Measurements from ENCODE around the gene ARHGAP40. TPM values are rescaled to one million over a fixed set of nuclear protein-coding genes. Genes with fewer than 3 reads are reported as not detected.
A peak's percentile ranks its signal among the peaks of the same experiment; 100 is the strongest.

The ARHGAP40 gene
- total and polyA plus RNA-seq, 9 of the 15 experiments (the other 6 are each of a cell fraction or from before 2014, with no cell fraction given): not detected

- H3K9ac ChIP-seq (ENCODE audit: insufficient read depth in 1 of 2, low read depth in 2 of 2, low read length in 2 of 2): no peak overlapping the region
- FAIRE-seq (no peak), DNase-seq (ENCODE audit: extremely low read depth in 1 of 4, low spot score in 3 of 4) (no peak), ATAC-seq (no peak)
- no peaks in the 10 kb centered on the region for H3K79me2 ChIP-seq (ENCODE audit: control insufficient read depth, insufficient read depth, low read length)
- no peaks in the 10 kb centered on the region for H3K9me1 ChIP-seq (ENCODE audit: control insufficient read depth, insufficient read depth, low read length)
- WGBS (ENCODE audit: insufficient coverage, low coverage, missing lambda C conversion rate): 33% methylated on average over 1 of the region's 1 CpG
- peaks cover 5 to 11% of the 10 kb centered on the region in 2 experiments; a peak in 3 of 5 replicates for H3K27me3 ChIP-seq (ENCODE audit: control insufficient read depth in 2 of 2, insufficient read depth in 2 of 2, low read length in 2 of 2)
- ChIA-PET POLR2A (no interaction called here), CTCF (ENCODE audit: low intra/inter-chr PET ratio) (no interaction called here)
- intact Hi-C loops (cut with micrococcal nuclease) (no loop called here), in situ Hi-C loops (cut with MboI) (no loop called here)
- no peak overlapping the region for H3K4me3 ChIP-seq
- H3K4me1 ChIP-seq (replicated peaks in 1 of 2; ENCODE audit: control insufficient read depth in 2 of 2, insufficient read depth in 2 of 2, low read length in 2 of 2): peaks cover 6 to 11% of the 10 kb centered on the region in 2 experiments; a peak in 4 of 5 replicates
- no peak overlapping the region for H2AFZ ChIP-seq (ENCODE audit: low read depth, low read length)
- H4K20me1 ChIP-seq (replicated peaks; ENCODE audit: control insufficient read depth, insufficient read depth, low read length): no peaks in the 10 kb centered on the region
- H3K27ac ChIP-seq (ENCODE audit: extremely low read depth, low read depth, low read length): no peak overlapping the region
- H3K4me2 ChIP-seq (ENCODE audit: insufficient read depth, low read length): no peak overlapping the region
- H3K36me3 ChIP-seq (ENCODE audit: control insufficient read depth, insufficient read depth, low read length): no peaks in the 10 kb centered on the region
- no peak for TF ChIP-seq CEBPG (CRISPR knock-in tag; IDR thresholded peaks at IDR 0.05)
- TF ChIP-seq CEBPG (tag; conservative IDR thresholded peaks at IDR 0.05 in 1 of 2, IDR thresholded peaks at IDR 0.05 in 1 of 2): no peak
- peak; percentile 91 for TF ChIP-seq ZNF512 (tag; IDR thresholded peaks at IDR 0.05)
- no peaks in the 10 kb centered on the region for H3K9me3 ChIP-seq (replicated peaks; ENCODE audit: control insufficient read depth, insufficient read depth, low read depth, low read length)
- BruUV-seq (replicated peaks): no TSS peak
These were observed 28.4 kb downstream of the ARHGAP40 start for GRCh38 chr20:38629979-38630378.

- H3K9me3 ChIP-seq (replicated peaks; ENCODE audit: control insufficient read depth, insufficient read depth, low read depth, low read length): no peaks in the 10 kb centered on the region
- H3K4me1 ChIP-seq (replicated peaks in 1 of 2; ENCODE audit: control insufficient read depth in 2 of 2, insufficient read depth in 2 of 2, low read length in 2 of 2): peaks cover 6 to 11% of the 10 kb centered on the region in 2 experiments; a peak in 4 of 5 replicates
- H3K9ac ChIP-seq (ENCODE audit: insufficient read depth in 1 of 2, low read depth in 2 of 2, low read length in 2 of 2): no peak overlapping the region
- no peak overlapping the region for H3K27ac ChIP-seq (ENCODE audit: extremely low read depth, low read depth, low read length)
- intact Hi-C loops (cut with micrococcal nuclease) (no loop called here), in situ Hi-C loops (cut with MboI) (no loop called here)
- no peak for DNase-seq (ENCODE audit: extremely low read depth in 1 of 4, low spot score in 3 of 4)
- WGBS (ENCODE audit: insufficient coverage, low coverage, missing lambda C conversion rate): 37% methylated on average over 6 of the region's 6 CpGs
- no peak overlapping the region for H3K4me3 ChIP-seq
- H3K36me3 ChIP-seq (ENCODE audit: control insufficient read depth, insufficient read depth, low read length): no peaks in the 10 kb centered on the region
- TSS peak; percentile 81 for BruUV-seq (replicated peaks)
- no peak overlapping the region for H2AFZ ChIP-seq (ENCODE audit: low read depth, low read length)
- H3K79me2 ChIP-seq (ENCODE audit: control insufficient read depth, insufficient read depth, low read length): no peaks in the 10 kb centered on the region
- ChIA-PET CTCF (ENCODE audit: low intra/inter-chr PET ratio) (no interaction called here), POLR2A (no interaction called here)
- H3K4me2 ChIP-seq (ENCODE audit: insufficient read depth, low read length): no peak overlapping the region
- H4K20me1 ChIP-seq (replicated peaks; ENCODE audit: control insufficient read depth, insufficient read depth, low read length): no peaks in the 10 kb centered on the region
- no peaks in the 10 kb centered on the region for H3K9me1 ChIP-seq (ENCODE audit: control insufficient read depth, insufficient read depth, low read length)
- no peak for FAIRE-seq
- 0 out of 3 replicates have a peak, but pooled peaks have one; percentile 9 for ATAC-seq
- peaks cover 5 to 12% of the 10 kb centered on the region in 2 experiments; a peak in 4 of 5 replicates for H3K27me3 ChIP-seq (ENCODE audit: control insufficient read depth in 2 of 2, insufficient read depth in 2 of 2, low read length in 2 of 2)
- TF ChIP-seq STAG1 (CRISPR knock-in tag; IDR thresholded peaks at IDR 0.05; ENCODE audit: borderline replicate concordance) (no peak), ZNF584 (CRISPR knock-in tag; IDR thresholded peaks at IDR 0.05; ENCODE audit: low read depth) (0 out of 2 replicates have a peak, but pooled peaks have one; percentile 53), KLF6 (CRISPR knock-in tag; IDR thresholded peaks at IDR 0.05; ENCODE audit: borderline replicate concordance) (peak; percentile 37; the same call in 1 of the 2 replicates), ATF3 (IDR thresholded peaks at IDR 0.05) (peak; percentile 59; the same call in 1 of the 2 replicates), ATF3 (CRISPR knock-in tag; conservative IDR thresholded peaks at IDR 0.05) (no peak), EGR1 (conservative IDR thresholded peaks at IDR 0.05) (no peak), EWSR1 (IDR thresholded peaks at IDR 0.05; ENCODE audit: borderline replicate concordance, low read depth, partially characterized antibody) (no peak), ZNF175 (CRISPR knock-in tag; IDR thresholded peaks at IDR 0.05; ENCODE audit: low read depth) (peak; percentile 78; the same call in 1 of the 2 replicates), TFE3 (CRISPR knock-in tag; IDR thresholded peaks at IDR 0.05) (peak; percentile 77)
These were observed 29.1 kb downstream of the ARHGAP40 start for GRCh38 chr20:38630727-38631126.

Data from K562 (cell line).